UCSD-AML1 (cell line): ENCODE measurements around the gene TRPV4.
A peak's percentile ranks its signal among the peaks of the same experiment; 100 is the strongest.
"Not testable (repeated sequence)": the region's sequence is repeated elsewhere in the genome, so short reads cannot be mapped to it uniquely, and the experiment has no call there.

ENCODE experiments used
- DNase-seq: peaks from one replicate; lab custom pipeline; 2025; ENCODE audit not compliant: unreplicated experiment; lab: John Stamatoyannopoulos, UW

The TRPV4 gene

DNA sequence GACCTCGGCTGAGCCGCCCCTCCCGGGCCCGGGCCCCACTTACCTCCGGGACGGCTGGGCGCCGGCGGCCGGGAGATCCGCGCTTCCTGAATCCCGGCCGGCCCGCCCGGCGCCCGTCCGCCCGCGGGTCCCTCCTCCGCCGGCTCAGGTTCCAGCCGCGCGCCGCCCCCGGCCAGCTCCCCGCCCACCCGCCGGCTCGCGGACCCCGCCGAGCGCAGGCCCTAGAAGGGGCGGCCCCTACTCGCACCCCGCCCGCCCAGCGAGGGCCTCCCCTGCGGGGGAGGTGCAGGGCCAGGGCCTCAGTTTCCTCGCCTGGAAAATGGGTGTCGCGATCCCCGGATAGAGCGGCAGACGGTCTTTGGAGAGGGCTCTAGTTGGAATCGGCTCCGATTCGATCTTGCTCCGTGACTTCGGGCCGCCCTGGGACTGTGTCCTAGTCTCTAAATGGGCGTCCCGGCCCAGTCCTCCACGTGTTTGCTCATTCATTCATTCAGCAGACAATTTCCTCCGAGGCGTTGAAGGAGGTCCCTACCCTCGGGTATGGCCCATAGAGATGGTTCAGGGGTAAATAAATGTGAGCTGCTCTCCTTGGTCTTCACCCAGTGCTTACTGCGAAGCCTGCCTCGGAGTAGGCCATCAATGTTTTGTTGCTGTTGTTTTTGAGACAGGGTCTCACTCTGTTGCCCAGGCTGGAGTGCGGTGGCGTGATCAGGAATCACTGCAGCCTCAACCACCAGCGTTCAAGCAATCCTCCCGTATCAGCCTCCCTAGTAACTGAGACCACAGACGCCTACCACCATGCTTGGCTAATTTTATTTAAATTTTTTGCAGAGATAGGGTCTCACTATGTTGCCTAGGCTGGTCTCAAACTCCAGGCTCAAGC is at the start of gene TRPV4:
Gene TRPV4 (minus strand): TSS at position 92 of the 883 bp plus-strand sequence. CDS start 18,602 bp downstream, outside the sequence.
- DNase-seq, result no peak

- no peak for DNase-seq
Observed at GRCh38 chr12:109881752-109882151, 48.6 kb upstream of the TRPV4 start.

GRCh38 chr12:109880938-109881337 is 47.7 kb upstream of the TRPV4 start:
- DNase-seq, result no peak

DNA sequence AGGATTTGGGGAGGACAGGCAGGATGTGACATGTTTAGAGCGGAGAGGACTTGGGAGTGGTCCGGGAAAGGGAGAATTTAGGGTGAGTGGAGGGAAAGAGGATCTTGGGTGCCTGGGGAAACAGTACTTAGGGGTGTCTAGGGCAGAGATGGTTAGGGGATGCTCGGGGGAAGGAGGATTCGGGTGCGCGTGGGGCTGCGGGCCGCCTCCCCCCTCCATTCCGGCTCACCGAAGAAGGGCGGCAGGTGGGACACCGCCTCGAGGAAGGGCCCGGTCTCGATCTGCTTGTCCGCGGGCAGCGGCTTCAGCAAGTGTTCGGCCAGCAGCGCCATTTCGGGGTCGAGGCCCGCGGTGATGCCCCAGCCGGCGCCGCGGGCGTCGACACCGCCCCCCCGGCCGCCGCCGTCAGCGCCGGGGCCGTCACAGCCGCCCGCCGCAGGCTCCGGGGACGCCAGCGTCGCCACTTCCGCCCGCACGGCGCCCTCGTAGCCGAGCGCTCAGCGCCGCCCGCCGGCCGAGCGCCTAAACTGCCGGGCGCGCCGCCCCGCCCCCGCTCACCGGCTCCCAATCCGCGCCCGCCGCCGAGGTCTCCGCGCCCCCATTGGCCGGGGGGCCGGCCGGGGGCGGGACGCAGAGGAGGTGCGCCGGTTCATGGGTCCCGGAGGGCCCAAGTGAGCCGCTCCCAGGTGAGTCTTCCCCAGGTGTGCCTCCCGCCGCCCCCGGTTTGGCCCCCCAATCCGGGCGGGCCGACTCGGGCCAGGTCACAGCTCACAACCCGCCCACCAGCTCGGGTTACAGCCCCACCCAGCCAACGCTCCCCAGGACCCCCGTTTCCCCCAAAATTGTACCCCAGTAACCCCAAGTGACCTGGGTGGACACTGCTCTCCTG is 47.1 kb upstream of the TRPV4 start, which contains the start of gene GLTP:
Gene GLTP (minus strand): TSS at position 499 of the 889 bp plus-strand sequence. CDS start 167 bp downstream, at position 332.
- peak; percentile 94 for DNase-seq

- DNase-seq, result no peak
Observed at GRCh38 chr12:109879351-109880042, 46.3 kb upstream of the TRPV4 start.

DNA sequence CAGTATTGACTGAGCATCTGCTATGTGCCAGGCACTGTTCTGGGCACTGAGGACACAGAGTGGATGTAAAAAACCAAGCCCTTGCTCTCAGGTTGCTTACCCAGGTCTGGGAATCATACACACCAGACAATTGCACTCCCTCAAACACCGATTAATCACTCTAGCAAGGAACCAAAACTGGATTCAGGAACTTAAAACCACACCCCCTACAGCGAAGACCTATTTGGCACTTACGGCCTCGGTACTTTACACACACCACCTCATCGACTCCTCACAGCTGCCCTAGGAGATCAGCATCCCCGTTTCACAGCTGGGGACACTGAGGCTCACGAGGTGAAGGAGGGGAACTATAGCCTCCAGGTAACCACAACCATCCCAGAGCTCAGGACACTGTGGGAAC is 45.6 kb upstream of the TRPV4 start:
- no peak for DNase-seq

DNA sequence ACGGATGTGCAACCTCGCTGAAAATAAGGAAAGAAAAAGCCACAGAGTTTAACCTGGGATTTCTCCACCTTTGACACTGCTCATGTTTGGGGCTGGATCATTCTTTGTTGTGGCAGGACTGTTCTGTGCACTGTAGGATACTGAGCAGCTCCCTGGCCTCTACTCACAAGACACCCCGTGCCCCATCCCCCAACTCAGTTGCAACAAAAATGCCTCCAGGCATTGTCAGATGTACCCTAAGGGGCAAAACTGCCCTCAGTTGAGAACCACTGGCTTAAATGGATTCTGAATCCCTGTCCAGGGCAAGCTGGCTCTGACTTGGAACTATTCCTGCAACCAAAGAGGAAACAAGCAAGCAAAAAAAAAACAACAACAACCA is 45.0 kb upstream of the TRPV4 start:
- DNase-seq, result no peak

- no peak for DNase-seq
Observed at GRCh38 chr12:109877504-109878246, 44.5 kb upstream of the TRPV4 start.

GRCh38 chr12:109876406-109876805 is 43.2 kb upstream of the TRPV4 start:
- DNase-seq, result no peak

- DNase-seq, result no peak
Observed at GRCh38 chr12:109875572-109876131, 42.5 kb upstream of the TRPV4 start.

DNA sequence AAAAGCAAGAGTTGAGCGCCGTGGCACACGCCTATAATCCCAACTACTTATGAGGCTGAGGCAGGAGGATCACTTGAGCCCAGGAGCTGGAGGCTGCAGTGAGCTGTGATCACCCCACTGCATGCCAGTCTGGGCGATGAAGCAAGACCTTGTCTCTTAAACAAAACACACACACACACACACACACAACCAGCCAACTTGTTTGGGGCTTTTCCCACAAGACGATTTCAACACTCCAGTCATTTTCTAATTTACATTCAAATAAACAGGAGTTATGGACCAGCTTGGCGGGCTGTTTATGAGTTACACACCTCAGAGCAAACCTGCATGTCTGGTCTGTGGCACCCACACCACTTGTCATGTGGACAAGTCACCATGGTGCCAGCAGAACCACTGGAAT is 40.5 kb upstream of the TRPV4 start:
- DNase-seq, result no peak

DNA sequence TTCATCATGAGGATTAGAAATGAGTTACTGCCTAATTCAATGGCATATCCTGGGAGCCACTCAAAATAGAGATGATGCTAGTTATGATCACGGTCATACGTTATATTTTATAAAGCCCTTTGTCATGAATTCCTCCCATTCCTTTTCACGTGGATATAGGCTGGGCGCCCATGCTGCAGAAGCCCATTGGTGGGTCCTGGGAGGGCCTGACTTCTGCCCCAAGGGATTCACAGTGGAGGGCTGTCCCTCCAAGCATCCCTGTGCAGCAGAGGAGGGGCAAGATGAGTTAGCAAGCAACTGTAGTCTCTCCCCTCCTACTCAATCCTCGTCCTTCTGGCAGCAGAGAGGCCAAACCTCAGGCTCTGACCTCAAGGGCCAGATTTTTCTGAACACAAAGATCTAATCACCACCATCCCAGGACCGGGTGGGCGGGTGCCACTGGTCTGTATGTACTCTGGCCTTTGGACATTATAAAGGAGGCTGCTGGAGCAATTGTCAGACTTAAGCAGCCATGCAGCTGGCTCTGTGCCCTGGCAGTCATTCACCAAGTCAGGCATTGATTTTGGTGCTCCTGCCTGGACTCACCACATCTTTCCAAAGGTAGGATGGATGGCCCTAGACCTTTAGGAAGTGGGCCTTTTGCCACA is 38.6 kb upstream of the TRPV4 start:
- no peak for DNase-seq

DNA sequence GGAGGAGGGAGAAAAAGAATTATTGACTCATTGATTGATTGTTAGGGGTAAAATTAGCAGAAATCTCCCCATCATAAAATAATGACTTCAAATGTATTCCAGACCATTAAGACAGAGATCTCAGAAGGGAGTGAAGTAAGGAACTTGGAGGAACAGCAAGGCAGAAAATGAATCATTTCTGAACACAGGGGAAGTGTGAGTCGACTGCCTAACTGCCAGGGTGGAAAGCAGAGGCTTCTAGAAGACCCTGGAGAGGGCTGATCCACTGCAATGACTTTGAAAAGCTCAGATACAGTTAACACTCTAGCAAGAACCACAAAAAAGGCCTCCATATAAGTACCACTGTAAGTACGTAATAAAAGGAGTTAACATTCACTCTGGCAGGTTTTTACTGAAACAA is 37.5 kb upstream of the TRPV4 start:
- DNase-seq, result no peak

- no peak for DNase-seq
Observed at GRCh38 chr12:109868182-109869051, 35.2 kb upstream of the TRPV4 start.

DNA sequence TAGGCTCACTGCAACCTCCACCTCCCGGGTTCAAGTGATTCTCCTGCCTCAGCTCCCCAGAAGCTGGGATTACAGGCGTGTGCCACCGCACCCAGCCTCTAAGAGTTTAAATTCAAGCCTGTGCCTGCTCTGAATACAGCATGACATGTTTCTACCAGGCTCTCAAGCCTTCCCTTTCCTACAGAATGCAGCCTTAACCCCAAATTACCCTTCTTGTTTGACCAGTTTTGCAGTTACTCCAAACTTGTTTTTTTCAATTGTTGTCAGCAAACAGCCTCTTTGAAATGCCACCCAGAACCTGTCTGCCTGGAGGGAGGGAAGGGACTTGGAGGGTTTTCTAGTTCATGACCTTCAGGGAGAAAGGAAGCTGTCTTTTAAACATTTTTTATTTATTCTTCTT is 31.7 kb upstream of the TRPV4 start:
- no peak for DNase-seq

- no peak for DNase-seq
Observed at GRCh38 chr12:109863847-109864712, 30.9 kb upstream of the TRPV4 start.

GRCh38 chr12:109862491-109862890 is 29.3 kb upstream of the TRPV4 start:
- not testable (repeated sequence) for DNase-seq
